ENCODE measurements around the gene SLC38A9.

DNA sequence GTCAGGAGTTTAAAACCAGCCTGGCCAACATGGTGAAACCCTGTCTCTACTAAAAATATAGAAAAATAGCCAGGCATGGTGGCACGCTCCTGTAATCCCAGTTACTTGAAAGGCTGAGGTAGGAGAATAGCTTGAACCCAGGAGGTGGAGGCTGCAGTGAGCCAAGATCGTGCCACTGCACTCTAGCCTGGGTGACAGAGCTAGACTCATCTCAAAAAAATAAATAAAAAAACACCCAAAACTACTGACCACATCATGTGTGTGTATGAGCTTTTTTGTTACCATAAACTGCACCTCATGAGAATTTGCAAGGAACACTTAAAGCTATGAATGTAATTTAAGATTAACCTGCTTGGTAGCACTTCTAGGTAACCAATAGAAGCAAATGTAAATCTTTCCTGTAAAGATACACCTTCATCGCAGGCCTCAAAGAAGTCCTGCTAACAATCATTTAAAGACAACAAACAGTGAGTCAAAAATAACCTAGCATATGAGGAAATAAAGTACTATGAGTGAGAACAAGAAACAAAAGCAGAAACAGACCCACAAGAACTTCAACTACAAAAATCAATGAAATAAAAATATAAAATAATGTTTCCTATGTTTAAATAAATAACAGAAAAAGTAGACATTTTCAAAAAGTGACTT lies 13.0 kb downstream of the SLC38A9 start:
- TF ChIP-seq, protein P1, sequence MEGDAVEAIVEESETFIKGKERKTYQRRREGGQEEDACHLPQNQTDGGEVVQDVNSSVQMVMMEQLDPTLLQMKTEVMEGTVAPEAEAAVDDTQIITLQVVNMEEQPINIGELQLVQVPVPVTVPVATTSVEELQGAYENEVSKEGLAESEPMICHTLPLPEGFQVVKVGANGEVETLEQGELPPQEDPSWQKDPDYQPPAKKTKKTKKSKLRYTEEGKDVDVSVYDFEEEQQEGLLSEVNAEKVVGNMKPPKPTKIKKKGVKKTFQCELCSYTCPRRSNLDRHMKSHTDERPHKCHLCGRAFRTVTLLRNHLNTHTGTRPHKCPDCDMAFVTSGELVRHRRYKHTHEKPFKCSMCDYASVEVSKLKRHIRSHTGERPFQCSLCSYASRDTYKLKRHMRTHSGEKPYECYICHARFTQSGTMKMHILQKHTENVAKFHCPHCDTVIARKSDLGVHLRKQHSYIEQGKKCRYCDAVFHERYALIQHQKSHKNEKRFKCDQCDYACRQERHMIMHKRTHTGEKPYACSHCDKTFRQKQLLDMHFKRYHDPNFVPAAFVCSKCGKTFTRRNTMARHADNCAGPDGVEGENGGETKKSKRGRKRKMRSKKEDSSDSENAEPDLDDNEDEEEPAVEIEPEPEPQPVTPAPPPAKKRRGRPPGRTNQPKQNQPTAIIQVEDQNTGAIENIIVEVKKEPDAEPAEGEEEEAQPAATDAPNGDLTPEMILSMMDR (IDR thresholded peaks at IDR 0.05): no peak
- TF ChIP-seq EZH2 (IDR thresholded peaks at IDR 0.05; ENCODE audit: borderline replicate concordance, insufficient read depth, low read depth, low read length, poor library complexity, severe bottlenecking): no peak

Data from B cell (primary cell).